HepG2 (cell line): Measurements from ENCODE around the gene COL9A3. TPM values are rescaled to one million over a fixed set of nuclear protein-coding genes. Genes with fewer than 3 reads are reported as not detected.

Experiments used
- DPF2 ChIP-seq: sonication (generic); formaldehyde crosslinking; IDR thresholded peaks from 2 replicates; pipeline ENCODE4 v1.4.0; 2020; ENCODE audit warnings: mild to moderate bottlenecking, low read depth, missing genetic modification reagents, borderline replicate concordance
- GLI4 ChIP-seq: sonication (generic); formaldehyde crosslinking; IDR thresholded peaks from 2 replicates; pipeline ENCODE4 v1.5.1; 2020; ENCODE audit warnings: missing genetic modification reagents, mild to moderate bottlenecking, moderate library complexity, borderline replicate concordance
- IKZF1 ChIP-seq: fragments of 450-650 bp; IDR thresholded peaks from 2 replicates; pipeline ENCODE4 v1.7.1; 2016
- IKZF4 ChIP-seq: sonication (generic); formaldehyde crosslinking; IDR thresholded peaks from 2 replicates; pipeline ENCODE4 v1.5.1; 2020; ENCODE audit warnings: borderline replicate concordance, mild to moderate bottlenecking, low read depth, missing genetic modification reagents; ENCODE audit errors: not compliant biosample characterization
- MIER2 ChIP-seq: IDR thresholded peaks from 2 replicates; pipeline ENCODE4 v1.6.1; 2016; ENCODE audit warnings: missing biosample characterization, missing genetic modification reagents
- POLR2G ChIP-seq: fragments of 200-400 bp; formaldehyde crosslinking; IDR thresholded peaks from 2 replicates; pipeline ENCODE4 v1.6.1; 2018; ENCODE audit warnings: mild to moderate bottlenecking, low read depth, low read length, moderate library complexity
- RBM39 ChIP-seq: fragments of 200-400 bp; formaldehyde crosslinking; IDR thresholded peaks from one replicate; pipeline ENCODE4 v1.6.1; 2018; ENCODE audit warnings: antibody characterized with exemption, mild to moderate bottlenecking, low read depth, low read length; ENCODE audit not compliant: poor library complexity, severe bottlenecking
- SIX1 ChIP-seq: sonication (generic); formaldehyde crosslinking; IDR thresholded peaks from 2 replicates; pipeline ENCODE4 v1.4.0; 2020; ENCODE audit warnings: missing genetic modification reagents, borderline replicate concordance
- SMAD9 ChIP-seq: sonication (generic); formaldehyde crosslinking; IDR thresholded peaks from 2 replicates; pipeline ENCODE4 v1.5.1; 2020; ENCODE audit warnings: mild to moderate bottlenecking, missing genetic modification reagents
- SMARCC2 ChIP-seq: fragments of 450-650 bp; IDR thresholded peaks from 2 replicates; pipeline ENCODE4 v1.6.1; 2017; ENCODE audit warnings: antibody characterized with exemption, mild to moderate bottlenecking
- SRSF1 ChIP-seq: fragments of 200-400 bp; formaldehyde crosslinking; optimal IDR thresholded peaks from 2 replicates; pipeline ENCODE3; 2017; ENCODE audit warnings: mild to moderate bottlenecking, low read depth, low read length, moderate library complexity
- TARDBP ChIP-seq: sonication (generic); formaldehyde crosslinking; IDR thresholded peaks from 2 replicates; pipeline ENCODE4 v1.8.0; 2022; ENCODE audit warnings: mild to moderate bottlenecking, missing genetic modification reagents
- ZFAT ChIP-seq: sonication (generic); formaldehyde crosslinking; conservative IDR thresholded peaks from 2 replicates; pipeline ENCODE4 v1.8.1; 2023; ENCODE audit warnings: missing genetic modification reagents, inconsistent platforms
- ZFX ChIP-seq: sonication (generic); formaldehyde crosslinking; IDR thresholded peaks from 2 replicates; pipeline ENCODE4 v1.4.0; 2020; ENCODE audit warnings: mild to moderate bottlenecking, low read depth, missing genetic modification reagents, moderate library complexity
- ZNF331 ChIP-seq: sonication (generic); formaldehyde crosslinking; IDR thresholded peaks from 2 replicates; pipeline ENCODE4 v1.4.0; 2020; ENCODE audit warnings: missing genetic modification reagents
- ZNF430 ChIP-seq: sonication (generic); formaldehyde crosslinking; IDR thresholded peaks from 2 replicates; pipeline ENCODE4 v1.9.0; 2021; ENCODE audit warnings: mild to moderate bottlenecking, missing genetic modification reagents
- ZNF44 ChIP-seq: sonication (generic); formaldehyde crosslinking; IDR thresholded peaks from 2 replicates; pipeline ENCODE4 v1.5.1; 2020; ENCODE audit warnings: mild to moderate bottlenecking, missing genetic modification reagents
- ZNF605 ChIP-seq: sonication (generic); formaldehyde crosslinking; IDR thresholded peaks from 2 replicates; pipeline ENCODE4 v1.8.0; 2022; ENCODE audit warnings: mild to moderate bottlenecking, missing genetic modification reagents
- ZNF644 ChIP-seq: IDR thresholded peaks from 2 replicates; pipeline ENCODE4 v1.6.1; 2016; ENCODE audit warnings: low read depth
- ZNF777 ChIP-seq: sonication (generic); formaldehyde crosslinking; IDR thresholded peaks from 2 replicates; pipeline ENCODE4 v1.4.0; 2020; ENCODE audit warnings: missing genetic modification reagents
- ZNF781 ChIP-seq: sonication (generic); formaldehyde crosslinking; IDR thresholded peaks from 2 replicates; pipeline ENCODE4 v1.5.1; 2020; ENCODE audit warnings: borderline replicate concordance, mild to moderate bottlenecking, missing genetic modification reagents; ENCODE audit errors: not compliant biosample characterization
- ZNF883 ChIP-seq: sonication (generic); formaldehyde crosslinking; IDR thresholded peaks from 2 replicates; pipeline ENCODE4 v1.5.1; 2020; ENCODE audit warnings: mild to moderate bottlenecking, missing genetic modification reagents; ENCODE audit errors: not compliant biosample characterization
- polyA plus RNA-seq, 8 experiments: library from polyadenylated mRNA; depleted of rRNA in 3 of 8; stranded (reverse) in 7 of 8; unstranded in 1 of 8; fragments of >200 nt; fragmentation: Illumina TruSeq in 4 of 8; extraction: Trizol in 4 of 8; gene quantifications; 2 replicates each; pipeline versions ENCODE4 v1.2.1 to v1.2.3, GENCODE V29; 2011 to 2016; ENCODE audit warnings: low read depth in 4 of 8, missing spikeins in 1 of 8, mixed read lengths in 1 of 8; ENCODE audit not compliant: insufficient read depth in 1 of 8
- total RNA-seq, 5 experiments: library from RNA; depleted of rRNA; stranded (reverse); fragments of >200 nt; fragmentation: Illumina TruSeq; extraction: Trizol; gene quantifications; 2 replicates each; pipeline ENCODE4 v1.2.3, GENCODE V29; 2016; ENCODE audit warnings: low read depth in 1 of 5
- TF ChIP-seq, protein P1 (sequence below): sonication (generic); formaldehyde crosslinking; IDR thresholded peaks from 2 replicates; pipeline ENCODE4 v1.8.1; 2023; ENCODE audit warnings: mild to moderate bottlenecking, inconsistent platforms, moderate library complexity, missing genetic modification reagents, borderline replicate concordance
- TF ChIP-seq, protein P2 (sequence below): IDR thresholded peaks from 2 replicates; pipeline ENCODE4 v1.6.1; 2016; ENCODE audit warnings: mild to moderate bottlenecking
- TF ChIP-seq, protein P3 (sequence below): sonication (generic); formaldehyde crosslinking; IDR thresholded peaks from 2 replicates; pipeline ENCODE4 v1.4.0; 2020; ENCODE audit warnings: mild to moderate bottlenecking, missing genetic modification reagents
- TF ChIP-seq, protein P4 (sequence below): IDR thresholded peaks from 2 replicates; pipeline ENCODE4 v1.6.1; 2016; ENCODE audit warnings: low read depth, borderline replicate concordance

The COL9A3 gene
- total and polyA plus RNA-seq, 2 of the 13 experiments (the other 11 are each of a cell fraction or from before 2014, with no cell fraction given), result 155 to 204 TPM

DNA sequence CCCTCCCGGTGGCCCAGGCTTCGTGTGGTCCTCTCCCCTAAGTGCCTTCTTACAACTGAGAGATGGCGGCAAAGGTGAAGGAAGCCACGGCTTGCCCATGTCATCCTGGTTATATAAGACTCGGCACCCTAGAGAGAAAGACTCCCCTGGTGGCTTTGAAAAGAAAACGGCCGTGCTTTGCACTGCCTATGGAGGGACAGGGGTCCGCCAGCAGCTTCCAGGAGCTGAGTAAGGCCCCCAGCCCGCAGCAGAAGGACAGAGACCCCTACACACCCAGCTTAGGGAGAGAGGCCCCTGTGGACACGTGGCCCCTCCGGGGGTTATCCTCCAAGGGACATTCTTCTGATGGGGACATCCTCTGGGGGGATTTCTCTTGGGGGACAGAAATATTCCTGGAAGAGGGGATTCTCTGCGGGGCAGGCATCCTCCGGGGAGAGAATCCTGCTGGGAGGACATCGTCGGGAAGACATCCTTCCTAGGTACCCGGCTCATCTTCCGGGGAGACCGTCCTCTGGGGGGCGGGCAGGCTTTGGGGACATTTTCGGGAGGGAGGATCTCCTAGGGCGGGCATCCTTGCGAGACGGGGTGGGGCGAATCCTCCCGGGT is 12.7 kb upstream of the COL9A3 start (continued):
- TF ChIP-seq, protein P1, sequence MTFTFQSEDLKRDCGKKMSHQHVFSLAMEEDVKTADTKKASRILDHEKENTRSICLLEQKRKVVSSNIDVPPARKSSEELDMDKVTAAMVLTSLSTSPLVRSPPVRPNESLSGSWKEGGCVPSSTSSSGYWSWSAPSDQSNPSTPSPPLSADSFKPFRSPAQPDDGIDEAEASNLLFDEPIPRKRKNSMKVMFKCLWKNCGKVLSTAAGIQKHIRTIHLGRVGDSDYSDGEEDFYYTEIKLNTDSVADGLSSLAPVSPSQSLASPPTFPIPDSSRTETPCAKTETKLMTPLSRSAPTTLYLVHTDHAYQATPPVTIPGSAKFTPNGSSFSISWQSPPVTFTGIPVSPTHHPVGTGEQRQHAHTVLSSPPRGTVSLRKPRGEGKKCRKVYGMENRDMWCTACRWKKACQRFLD (CRISPR knock-in tag), result no peak
- TF ChIP-seq, protein P2, sequence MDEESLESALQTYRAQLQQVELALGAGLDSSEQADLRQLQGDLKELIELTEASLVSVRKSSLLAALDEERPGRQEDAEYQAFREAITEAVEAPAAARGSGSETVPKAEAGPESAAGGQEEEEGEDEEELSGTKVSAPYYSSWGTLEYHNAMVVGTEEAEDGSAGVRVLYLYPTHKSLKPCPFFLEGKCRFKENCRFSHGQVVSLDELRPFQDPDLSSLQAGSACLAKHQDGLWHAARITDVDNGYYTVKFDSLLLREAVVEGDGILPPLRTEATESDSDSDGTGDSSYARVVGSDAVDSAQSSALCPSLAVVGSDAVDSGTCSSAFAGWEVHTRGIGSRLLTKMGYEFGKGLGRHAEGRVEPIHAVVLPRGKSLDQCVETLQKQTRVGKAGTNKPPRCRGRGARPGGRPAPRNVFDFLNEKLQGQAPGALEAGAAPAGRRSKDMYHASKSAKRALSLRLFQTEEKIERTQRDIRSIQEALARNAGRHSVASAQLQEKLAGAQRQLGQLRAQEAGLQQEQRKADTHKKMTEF, result peak; percentile 61; the same call in 1 of the 2 replicates
- TF ChIP-seq, protein P3, sequence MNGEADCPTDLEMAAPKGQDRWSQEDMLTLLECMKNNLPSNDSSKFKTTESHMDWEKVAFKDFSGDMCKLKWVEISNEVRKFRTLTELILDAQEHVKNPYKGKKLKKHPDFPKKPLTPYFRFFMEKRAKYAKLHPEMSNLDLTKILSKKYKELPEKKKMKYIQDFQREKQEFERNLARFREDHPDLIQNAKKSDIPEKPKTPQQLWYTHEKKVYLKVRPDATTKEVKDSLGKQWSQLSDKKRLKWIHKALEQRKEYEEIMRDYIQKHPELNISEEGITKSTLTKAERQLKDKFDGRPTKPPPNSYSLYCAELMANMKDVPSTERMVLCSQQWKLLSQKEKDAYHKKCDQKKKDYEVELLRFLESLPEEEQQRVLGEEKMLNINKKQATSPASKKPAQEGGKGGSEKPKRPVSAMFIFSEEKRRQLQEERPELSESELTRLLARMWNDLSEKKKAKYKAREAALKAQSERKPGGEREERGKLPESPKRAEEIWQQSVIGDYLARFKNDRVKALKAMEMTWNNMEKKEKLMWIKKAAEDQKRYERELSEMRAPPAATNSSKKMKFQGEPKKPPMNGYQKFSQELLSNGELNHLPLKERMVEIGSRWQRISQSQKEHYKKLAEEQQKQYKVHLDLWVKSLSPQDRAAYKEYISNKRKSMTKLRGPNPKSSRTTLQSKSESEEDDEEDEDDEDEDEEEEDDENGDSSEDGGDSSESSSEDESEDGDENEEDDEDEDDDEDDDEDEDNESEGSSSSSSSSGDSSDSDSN (CRISPR knock-in tag), result peak; percentile 1; the same call in 1 of the 2 replicates
- TF ChIP-seq ZNF883 (CRISPR knock-in tag) (peak; percentile 50), IKZF1 (no peak), SIX1 (CRISPR knock-in tag) (no peak), GLI4 (CRISPR knock-in tag) (0 out of 2 replicates have a peak, but pooled peaks have one; percentile 79), MIER2 (no peak), TARDBP (CRISPR knock-in tag) (no peak), DPF2 (CRISPR knock-in tag) (no peak), ZFX (CRISPR knock-in tag) (no peak), ZNF430 (peak; percentile 80), ZNF44 (CRISPR knock-in tag) (peak; percentile 93; the same call in 1 of the 2 replicates), RBM39 (peak; percentile 69), ZNF605 (CRISPR knock-in tag) (peak; percentile 57; the same call in 1 of the 2 replicates), SMARCC2 (no peak), ZFAT (no peak), IKZF4 (peak; percentile 30), ZNF331 (0 out of 2 replicates have a peak, but pooled peaks have one; percentile 5), SRSF1 (peak; percentile 32), POLR2G (peak; percentile 26; the same call in 1 of the 2 replicates), SMAD9 (CRISPR knock-in tag) (peak; percentile 87; the same call in 1 of the 2 replicates), ZNF644 (CRISPR knock-in tag) (no peak), ZNF777 (CRISPR knock-in tag) (no peak), ZNF781 (CRISPR knock-in tag) (peak; percentile 46)
- TF ChIP-seq, protein P4, sequence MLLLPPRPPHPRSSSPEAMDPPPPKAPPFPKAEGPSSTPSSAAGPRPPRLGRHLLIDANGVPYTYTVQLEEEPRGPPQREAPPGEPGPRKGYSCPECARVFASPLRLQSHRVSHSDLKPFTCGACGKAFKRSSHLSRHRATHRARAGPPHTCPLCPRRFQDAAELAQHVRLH, result 0 out of 2 replicates have a peak, but pooled peaks have one; percentile 44
